Measurements from ENCODE around the gene FGF12. TPM values are rescaled to one million over a fixed set of nuclear protein-coding genes. Genes with fewer than 3 reads are reported as not detected.

Gene FGF12
- total RNA-seq, 1 donor from 2014 or later, result 3.9 TPM

DNA sequence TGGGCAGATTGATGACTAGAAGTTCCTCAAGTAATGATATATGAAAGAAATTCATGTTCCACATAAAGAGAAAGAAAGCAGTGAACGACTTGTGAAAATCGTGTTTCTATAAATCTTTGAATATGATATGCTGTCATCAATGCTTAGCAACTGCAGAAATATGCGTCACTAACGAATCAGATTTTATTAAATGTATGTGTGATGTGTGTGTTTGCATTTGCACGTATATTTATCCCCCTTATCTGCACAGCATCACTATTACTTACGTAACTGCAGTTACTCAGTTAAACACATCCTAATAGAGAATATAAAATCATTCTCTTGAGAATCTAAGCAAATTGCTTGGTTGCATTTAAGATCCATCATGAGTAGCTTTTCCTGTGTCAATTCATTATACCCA lies 468.6 kb downstream of the FGF12 start:
- intact Hi-C loops (cut with DNase I), result no loop called here
- Histone ChIP-seq H3K9me3 (no peaks in the 10 kb centered on the region), H3K4me1 (no peaks in the 10 kb centered on the region), H3K27me3 (ENCODE audit: low read depth) (no peaks in the 10 kb centered on the region), H3K4me3 (no peak overlapping the region), H3K27ac (no peak overlapping the region), H3K36me3 (no peaks in the 10 kb centered on the region)
- ATAC-seq (no peak), DNase-seq (no peak)
- TF ChIP-seq, protein P1, sequence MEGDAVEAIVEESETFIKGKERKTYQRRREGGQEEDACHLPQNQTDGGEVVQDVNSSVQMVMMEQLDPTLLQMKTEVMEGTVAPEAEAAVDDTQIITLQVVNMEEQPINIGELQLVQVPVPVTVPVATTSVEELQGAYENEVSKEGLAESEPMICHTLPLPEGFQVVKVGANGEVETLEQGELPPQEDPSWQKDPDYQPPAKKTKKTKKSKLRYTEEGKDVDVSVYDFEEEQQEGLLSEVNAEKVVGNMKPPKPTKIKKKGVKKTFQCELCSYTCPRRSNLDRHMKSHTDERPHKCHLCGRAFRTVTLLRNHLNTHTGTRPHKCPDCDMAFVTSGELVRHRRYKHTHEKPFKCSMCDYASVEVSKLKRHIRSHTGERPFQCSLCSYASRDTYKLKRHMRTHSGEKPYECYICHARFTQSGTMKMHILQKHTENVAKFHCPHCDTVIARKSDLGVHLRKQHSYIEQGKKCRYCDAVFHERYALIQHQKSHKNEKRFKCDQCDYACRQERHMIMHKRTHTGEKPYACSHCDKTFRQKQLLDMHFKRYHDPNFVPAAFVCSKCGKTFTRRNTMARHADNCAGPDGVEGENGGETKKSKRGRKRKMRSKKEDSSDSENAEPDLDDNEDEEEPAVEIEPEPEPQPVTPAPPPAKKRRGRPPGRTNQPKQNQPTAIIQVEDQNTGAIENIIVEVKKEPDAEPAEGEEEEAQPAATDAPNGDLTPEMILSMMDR (IDR thresholded peaks at IDR 0.05), result no peak

DNA sequence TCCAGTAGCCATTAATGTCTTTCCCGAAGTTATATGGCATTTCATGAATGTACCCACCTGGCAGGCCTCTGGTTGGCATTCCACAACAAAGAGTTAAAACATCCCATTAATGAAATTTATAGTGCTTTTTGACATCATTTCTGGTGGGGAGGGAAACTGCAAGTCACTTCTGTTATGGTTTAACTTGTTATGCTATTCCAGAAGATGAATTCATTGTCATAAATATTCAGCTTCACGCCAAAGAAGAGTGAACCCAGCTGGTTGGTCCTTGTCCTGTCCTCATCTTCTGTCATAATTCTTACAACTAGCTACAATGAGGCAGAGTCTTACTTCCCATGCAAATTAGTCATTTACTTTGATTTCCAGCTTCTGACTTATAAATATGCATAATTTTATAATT lies 471.5 kb downstream of the FGF12 start:
- intact Hi-C loops (cut with DNase I), result no loop called here
- no peak overlapping the region for H3K27ac ChIP-seq
- no peaks in the 10 kb centered on the region for H3K36me3 ChIP-seq
- H3K4me1 ChIP-seq, result no peaks in the 10 kb centered on the region
- H3K4me3 ChIP-seq, result no peak overlapping the region
- no peak for ATAC-seq
- no peaks in the 10 kb centered on the region for H3K9me3 ChIP-seq
- TF ChIP-seq, protein P1 (IDR thresholded peaks at IDR 0.05), result no peak
- H3K27me3 ChIP-seq (ENCODE audit: low read depth), result no peaks in the 10 kb centered on the region
- DNase-seq, result no peak

DNA sequence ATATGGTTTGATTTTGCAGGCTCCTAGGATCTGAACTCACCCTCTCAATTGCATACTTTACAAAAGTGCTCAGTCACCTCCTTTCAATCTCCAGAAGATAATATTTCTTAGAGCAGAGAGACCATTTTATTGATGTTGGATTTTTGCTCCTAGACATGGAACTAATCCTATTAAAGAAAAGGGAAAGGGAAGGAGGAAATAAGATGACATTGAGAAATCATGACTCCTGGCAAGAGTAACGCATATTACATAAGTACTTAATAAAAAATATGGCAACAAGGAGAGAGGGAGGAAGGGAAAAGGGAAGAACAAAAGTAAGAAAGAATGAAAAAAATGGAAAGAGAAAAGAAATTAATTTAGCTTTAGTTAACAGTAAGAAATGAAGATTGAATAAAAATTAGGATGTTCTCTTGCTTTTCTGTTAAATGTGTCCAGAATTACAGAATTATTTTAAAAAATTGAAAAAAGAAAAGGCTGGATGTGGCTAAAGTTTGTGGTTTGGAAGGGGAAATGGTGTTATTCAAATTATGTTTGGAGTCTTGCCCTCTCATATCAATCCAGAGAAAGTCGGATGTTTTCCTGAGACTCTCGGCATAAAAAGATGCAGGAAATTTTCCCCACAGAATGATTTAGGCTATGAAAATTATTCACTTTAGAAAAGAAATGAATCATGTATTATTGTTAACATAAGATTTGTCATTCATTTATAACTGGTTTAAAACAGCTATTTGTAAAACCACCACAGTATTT lies 474.0 kb downstream of the FGF12 start:
- intact Hi-C loops (cut with DNase I), result no loop called here
- no peaks in the 10 kb centered on the region for H3K9me3 ChIP-seq
- no peak overlapping the region for H3K4me3 ChIP-seq
- ATAC-seq (no peak), DNase-seq (no peak)
- no peak overlapping the region for H3K27ac ChIP-seq
- H3K27me3 ChIP-seq (ENCODE audit: low read depth), result no peaks in the 10 kb centered on the region
- TF ChIP-seq, protein P1 (IDR thresholded peaks at IDR 0.05), result no peak
- no peaks in the 10 kb centered on the region for H3K36me3 ChIP-seq
- no peaks in the 10 kb centered on the region for H3K4me1 ChIP-seq

DNA sequence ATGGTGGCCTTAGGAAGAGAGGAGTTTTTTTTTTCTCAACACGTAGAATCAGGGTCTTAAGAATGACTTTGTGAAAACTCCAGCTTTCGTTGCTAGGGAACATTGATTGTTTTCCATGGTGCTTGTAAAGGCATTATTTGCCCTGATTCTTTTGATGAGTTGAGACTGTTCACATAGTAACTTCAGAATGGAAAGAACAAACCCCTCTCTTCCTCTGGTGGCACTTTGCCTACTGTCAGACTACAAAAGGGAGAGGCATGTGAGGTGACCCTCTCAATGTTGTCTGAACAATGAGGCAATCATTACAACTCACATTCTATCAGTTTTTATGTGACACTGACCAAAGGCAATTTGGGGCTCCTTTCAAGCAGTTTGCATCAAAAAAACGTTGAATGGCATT lies 477.8 kb downstream of the FGF12 start:
- Histone ChIP-seq H3K27me3 (ENCODE audit: low read depth) (no peaks in the 10 kb centered on the region), H3K4me1 (no peaks in the 10 kb centered on the region), H3K4me3 (no peak overlapping the region), H3K9me3 (no peaks in the 10 kb centered on the region), H3K27ac (no peak overlapping the region), H3K36me3 (no peaks in the 10 kb centered on the region)
- TF ChIP-seq, protein P1 (IDR thresholded peaks at IDR 0.05), result no peak
- DNase-seq (no peak), ATAC-seq (no peak)
- intact Hi-C loops (cut with DNase I), result no loop called here

DNA sequence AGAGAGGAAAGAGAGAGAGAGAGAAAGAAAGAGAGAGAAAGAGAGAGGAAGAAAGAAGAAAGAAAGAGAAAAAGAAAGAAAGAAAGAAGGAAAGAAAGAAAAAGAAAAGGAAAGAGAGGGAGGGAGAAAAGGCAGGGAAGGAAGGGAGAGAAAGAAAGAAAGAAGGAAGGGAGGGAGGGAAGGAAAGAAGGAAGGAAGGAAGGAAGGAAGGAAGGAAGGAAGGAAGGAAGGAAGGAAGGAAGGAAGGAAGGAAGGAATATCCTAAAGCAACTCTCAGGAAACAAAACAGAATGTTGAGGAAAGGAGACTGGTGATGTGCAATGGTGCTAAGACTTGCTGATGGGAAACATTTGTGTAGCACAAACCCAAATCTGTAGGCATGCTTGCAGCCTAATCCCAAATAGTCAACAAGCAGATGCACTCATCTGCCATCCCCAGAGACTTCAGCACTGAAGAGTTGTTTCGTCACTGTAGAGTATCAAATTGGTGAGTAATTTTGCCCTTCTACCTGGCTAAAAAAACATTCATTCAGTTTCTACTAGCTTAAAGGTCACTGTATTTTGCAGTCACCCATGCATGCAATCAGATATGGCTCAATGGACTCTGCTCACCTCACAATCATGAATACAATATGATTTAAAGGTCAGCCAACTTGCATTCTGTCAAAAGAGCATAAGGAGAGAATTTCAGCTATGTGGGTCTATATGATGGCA lies 480.3 kb downstream of the FGF12 start:
- no peaks in the 10 kb centered on the region for H3K4me1 ChIP-seq
- H3K4me3 ChIP-seq, result no peak overlapping the region
- no peaks in the 10 kb centered on the region for H3K9me3 ChIP-seq
- no peak overlapping the region for H3K27ac ChIP-seq
- H3K36me3 ChIP-seq, result no peaks in the 10 kb centered on the region
- ATAC-seq (no peak), DNase-seq (no peak)
- intact Hi-C loops (cut with DNase I), result no loop called here
- no peaks in the 10 kb centered on the region for H3K27me3 ChIP-seq (ENCODE audit: low read depth)
- TF ChIP-seq, protein P1 (IDR thresholded peaks at IDR 0.05), result no peak
